ENCODE data around the gene ACP5. TPM values are rescaled to one million over a fixed set of nuclear protein-coding genes. Genes with fewer than 3 reads are reported as not detected.
"Not testable (repeated sequence)": the region's sequence is repeated elsewhere in the genome, so short reads cannot be mapped to it uniquely, and the experiment has no call there.

ACP5 gene
- 1 to 10 TPM; 2.5 to 3.1 TPM for total RNA-seq

GRCh38 chr19:11577451-11578257 lies at the start of gene ACP5:
ACP5 (minus strand) TSS chr19:11577645; CDS start chr19:11577317, 328 bp downstream.
- ChIA-PET CTCF (interaction anchor here (0.9 to 1.2 kb wide), 5 partner anchors 11 to 1197 kb away, joined by 3 to 4 read pairs (median 3); partner anchors contain the start of gene HOOK2), POLR2A (interaction anchor here (0.6 kb wide), 1 partner anchor 17 kb away, joined by 3 read pairs; no protein-coding TSS in a partner anchor)

DNA sequence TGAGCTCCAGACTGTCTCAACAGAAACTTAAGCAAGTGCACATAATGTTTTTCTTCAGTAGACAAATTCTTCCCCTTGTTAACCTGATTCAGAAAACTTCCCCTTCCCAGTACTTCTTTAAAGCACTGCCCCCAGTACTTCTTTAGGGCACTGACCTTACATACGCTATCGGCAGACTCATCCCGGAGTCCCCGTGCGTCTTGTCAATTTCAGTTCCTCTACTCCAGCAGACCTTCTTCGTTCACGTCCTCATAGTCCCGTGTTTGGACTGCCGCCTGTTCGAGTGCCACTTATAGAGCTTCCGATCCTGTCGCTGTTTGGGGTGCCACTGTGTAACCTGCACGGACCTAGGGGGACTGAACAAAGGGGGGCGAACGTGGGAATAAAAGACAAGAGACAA lies 48.8 kb upstream of the ACP5 start:
- ChIA-PET CTCF (interaction anchor here (1.2 kb wide), 1 partner anchor 33 kb away, joined by 3 read pairs; no protein-coding TSS in a partner anchor), POLR2A (no interaction called here)

- CTCF ChIA-PET = interaction anchor here (0.6 kb wide), 1 partner anchor 9 kb away, joined by 3 read pairs; no protein-coding TSS in a partner anchor
- POLR2A ChIA-PET = no interaction called here
Observed at GRCh38 chr19:11624069-11624463, 46.6 kb upstream of the ACP5 start.

GRCh38 chr19:11622401-11622800 lies 45.0 kb upstream of the ACP5 start:
- CTCF ChIA-PET = interaction anchor here (1.5 kb wide), 1 partner anchor 175 kb away, joined by 3 read pairs; the partner anchor contains the start of gene ZNF491
- POLR2A ChIA-PET = not testable (repeated sequence)

DNA sequence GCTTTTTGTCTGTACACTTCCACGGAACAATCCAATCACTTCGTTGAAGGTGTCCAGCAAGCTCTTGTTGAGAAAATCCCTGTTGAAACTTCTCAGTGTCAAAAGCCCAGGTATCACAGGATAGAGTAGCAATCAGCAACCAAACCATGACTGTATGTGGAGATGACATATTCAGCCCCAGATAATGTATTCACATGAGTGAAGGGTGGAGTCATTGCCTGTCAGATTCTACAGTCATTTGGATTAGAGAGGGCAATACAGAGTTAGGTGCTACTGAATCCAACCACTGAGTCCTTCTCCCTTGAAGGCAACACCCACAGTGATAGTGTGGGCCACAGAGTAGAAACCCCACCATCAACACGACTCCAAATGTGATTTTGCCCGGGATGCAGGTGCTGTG lies 43.1 kb upstream of the ACP5 start:
- CTCF ChIA-PET = no interaction called here
- POLR2A ChIA-PET = no interaction called here

GRCh38 chr19:11617180-11618062 lies 40.0 kb upstream of the ACP5 start:
- POLR2A ChIA-PET = no interaction called here
- CTCF ChIA-PET = no interaction called here

DNA sequence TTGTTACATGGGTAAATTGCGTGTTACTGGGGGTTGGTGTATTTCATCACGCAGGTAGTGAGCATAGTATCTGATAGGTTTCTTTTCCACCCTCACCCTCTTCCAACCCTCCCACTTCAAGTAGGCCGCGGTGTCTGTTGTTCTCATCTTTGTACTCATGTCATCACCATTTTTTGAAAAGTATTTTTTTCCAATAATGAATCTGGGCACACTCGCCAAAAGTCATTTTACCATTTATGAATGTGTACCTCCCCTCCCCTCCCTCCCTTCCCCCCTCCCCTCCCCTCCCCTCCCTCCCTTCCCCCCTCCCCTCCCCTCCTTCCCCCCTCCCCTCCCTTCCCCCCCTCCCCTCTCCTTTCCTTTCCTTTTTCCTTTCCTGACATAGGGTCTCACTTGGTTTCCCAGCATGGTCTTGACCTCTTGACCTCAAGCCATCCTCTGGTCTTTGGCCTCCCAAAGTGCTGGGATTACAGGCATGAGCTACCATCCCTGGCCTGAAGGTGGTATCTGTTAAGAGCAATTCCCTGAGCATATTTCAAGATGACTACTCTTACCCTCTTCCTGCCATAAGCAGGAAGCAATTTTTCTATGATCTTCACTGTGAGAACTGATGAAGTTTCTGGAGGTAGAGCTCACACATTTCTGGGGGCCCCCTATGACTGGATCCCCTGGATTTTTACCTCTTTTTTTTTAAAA lies 35.5 kb upstream of the ACP5 start:
- ChIA-PET CTCF (interaction anchor here (0.6 to 0.9 kb wide), 3 partner anchors 71 to 1073 kb away, joined by 3 read pairs; no protein-coding TSS in a partner anchor), POLR2A (no interaction called here)

DNA sequence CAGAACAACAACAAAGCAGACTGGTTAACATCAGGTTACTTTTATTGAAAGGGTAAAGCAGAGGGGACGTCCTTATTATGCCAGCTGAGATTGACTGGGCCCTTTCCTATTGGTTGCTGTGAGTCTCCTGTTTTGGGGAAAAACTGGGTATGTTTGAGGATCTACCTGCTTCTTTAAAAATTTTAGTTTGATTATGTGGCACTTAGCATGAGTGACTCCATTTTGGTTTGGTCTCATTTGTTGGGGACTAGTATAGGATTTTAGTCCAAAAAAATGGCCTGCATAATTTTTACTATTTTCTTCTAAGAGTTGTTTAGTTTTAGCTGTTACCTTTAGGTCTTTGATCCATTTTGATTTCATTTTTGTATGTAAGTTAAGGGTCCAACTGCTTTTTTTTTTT lies 34.3 kb upstream of the ACP5 start:
- ChIA-PET CTCF (interaction anchor here (0.7 kb wide), 2 partner anchors 53 to 265 kb away, joined by 3 to 4 read pairs; partner anchors contain the start of gene ELOF1), POLR2A (no interaction called here)

GRCh38 chr19:11606484-11606883 lies 29.0 kb upstream of the ACP5 start:
- CTCF ChIA-PET = no interaction called here

GRCh38 chr19:11599704-11600103 lies 22.3 kb upstream of the ACP5 start:
- ChIA-PET POLR2A (interaction anchor here (0.6 kb wide), 1 partner anchor 1281 kb away, joined by 4 read pairs; no protein-coding TSS in a partner anchor), CTCF (interaction anchor here (0.6 kb wide), 1 partner anchor 76 kb away, joined by 4 read pairs; no protein-coding TSS in a partner anchor)

More at GRCh38 chr19:11606484-11606883, 29.0 kb upstream of the ACP5 start:
- POLR2A ChIA-PET = no interaction called here

- CTCF ChIA-PET = no interaction called here
Observed at GRCh38 chr19:11598746-11599145, 21.3 kb upstream of the ACP5 start.

DNA sequence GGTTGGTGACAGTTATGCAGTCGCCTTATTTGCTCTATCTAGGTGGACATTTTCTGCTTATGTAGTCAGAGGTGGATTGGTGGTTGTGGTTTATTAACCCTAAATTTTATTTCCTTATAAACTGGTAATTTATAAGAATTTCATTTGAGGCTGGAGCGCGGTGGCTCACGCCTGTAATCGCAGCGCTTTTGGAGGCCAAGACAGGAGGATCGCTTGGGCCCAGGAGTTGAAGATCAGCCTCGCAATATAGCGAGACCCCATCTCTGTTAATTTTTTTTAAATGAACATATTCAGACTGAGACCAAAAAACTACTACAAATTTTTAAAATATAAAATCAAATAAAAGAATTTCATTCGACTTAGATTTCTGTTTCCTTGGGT lies 20.6 kb upstream of the ACP5 start:
- POLR2A ChIA-PET = interaction anchor here (0.7 to 1.1 kb wide), 2 partner anchors 16 to 39 kb away, joined by 3 to 11 read pairs; partner anchors contain the start of gene ELOF1
- CTCF ChIA-PET = interaction anchor here (0.5 to 1.8 kb wide), 3 partner anchors 37 to 503 kb away, joined by 3 to 5 read pairs (median 3); no protein-coding TSS in a partner anchor

More at GRCh38 chr19:11598746-11599145, 21.3 kb upstream of the ACP5 start:
- POLR2A ChIA-PET = no interaction called here

- CTCF ChIA-PET = interaction anchor here (0.5 to 1.8 kb wide), 5 partner anchors 21 to 502 kb away, joined by 3 to 5 read pairs (median 3); no protein-coding TSS in a partner anchor
- POLR2A ChIA-PET = interaction anchor here (0.6 to 1.1 kb wide), 9 partner anchors 16 to 699 kb away, joined by 3 to 11 read pairs (median 5); partner anchors contain the start of gene ELOF1
Observed at GRCh38 chr19:11597202-11598102, 20.0 kb upstream of the ACP5 start, which contains the start of gene ZNF627. ZNF627 (plus strand) TSS chr19:11597483; CDS start chr19:11597628, 145 bp downstream.

DNA sequence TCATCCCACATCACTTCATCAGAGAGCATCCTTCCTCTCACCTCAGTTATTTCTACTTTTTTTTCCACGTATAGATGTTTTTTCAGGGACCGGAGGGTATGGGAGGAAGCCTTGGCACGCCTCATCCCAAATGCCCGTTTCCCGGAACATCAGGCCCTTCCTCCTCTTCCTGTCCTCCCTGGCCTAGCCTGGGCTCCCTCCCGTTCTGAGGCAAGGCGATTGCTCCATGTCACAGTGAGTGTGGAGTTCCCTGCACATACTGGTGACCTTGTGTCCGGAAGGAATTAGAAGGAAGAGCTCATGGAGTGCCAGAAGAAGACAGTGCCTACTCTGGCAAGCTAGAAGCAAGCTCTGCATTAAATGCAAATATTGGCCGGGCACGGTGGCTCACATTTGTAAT lies 18.7 kb upstream of the ACP5 start:
- ChIA-PET POLR2A (no interaction called here), CTCF (no interaction called here)

DNA sequence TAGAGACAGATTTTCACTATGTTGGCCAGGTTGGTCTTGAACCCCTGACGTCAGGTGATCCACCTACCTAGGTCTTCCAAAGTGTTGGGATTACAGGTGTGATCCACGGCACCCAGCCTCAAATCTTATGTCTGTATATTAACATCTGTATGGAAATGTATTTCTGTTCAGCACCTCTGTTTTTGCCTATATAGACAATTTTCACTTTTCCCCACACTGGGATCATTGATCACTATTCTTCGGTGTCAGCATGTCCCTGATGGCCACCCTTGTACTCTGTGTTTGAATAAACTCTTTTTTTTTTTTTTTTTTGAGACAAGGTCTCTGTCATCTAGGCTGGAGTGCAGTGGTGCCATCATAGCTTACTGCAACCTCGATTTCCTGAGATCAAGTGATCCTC lies 16.6 kb upstream of the ACP5 start:
- CTCF ChIA-PET = interaction anchor here (1.4 to 1.7 kb wide), 2 partner anchors 58 to 112 kb away, joined by 3 to 4 read pairs; no protein-coding TSS in a partner anchor
- POLR2A ChIA-PET = interaction anchor here (0.7 kb wide), 1 partner anchor 24 kb away, joined by 6 read pairs; no protein-coding TSS in a partner anchor

- ChIA-PET CTCF (interaction anchor here (0.6 to 1.5 kb wide), 8 partner anchors 10 to 125 kb away, joined by 3 to 5 read pairs (median 3); partner anchors contain the start of gene ELOF1), POLR2A (no interaction called here)
Observed at GRCh38 chr19:11587975-11588631, 10.7 kb upstream of the ACP5 start.

All from activated CD8-positive, alpha-beta memory T cell treated with anti-CD3 and anti-CD28 coated beads for 36 hours (primary cell).